ENCODE results near the gene CWC25. TPM values are rescaled to one million over a fixed set of nuclear protein-coding genes. Genes with fewer than 3 reads are reported as not detected.

CWC25 gene
- total and polyA plus RNA-seq, 9 of the 15 experiments (the other 6 are each of a cell fraction or from before 2014, with no cell fraction given) = 16.5 to 27.4 (median 23.0) TPM

DNA sequence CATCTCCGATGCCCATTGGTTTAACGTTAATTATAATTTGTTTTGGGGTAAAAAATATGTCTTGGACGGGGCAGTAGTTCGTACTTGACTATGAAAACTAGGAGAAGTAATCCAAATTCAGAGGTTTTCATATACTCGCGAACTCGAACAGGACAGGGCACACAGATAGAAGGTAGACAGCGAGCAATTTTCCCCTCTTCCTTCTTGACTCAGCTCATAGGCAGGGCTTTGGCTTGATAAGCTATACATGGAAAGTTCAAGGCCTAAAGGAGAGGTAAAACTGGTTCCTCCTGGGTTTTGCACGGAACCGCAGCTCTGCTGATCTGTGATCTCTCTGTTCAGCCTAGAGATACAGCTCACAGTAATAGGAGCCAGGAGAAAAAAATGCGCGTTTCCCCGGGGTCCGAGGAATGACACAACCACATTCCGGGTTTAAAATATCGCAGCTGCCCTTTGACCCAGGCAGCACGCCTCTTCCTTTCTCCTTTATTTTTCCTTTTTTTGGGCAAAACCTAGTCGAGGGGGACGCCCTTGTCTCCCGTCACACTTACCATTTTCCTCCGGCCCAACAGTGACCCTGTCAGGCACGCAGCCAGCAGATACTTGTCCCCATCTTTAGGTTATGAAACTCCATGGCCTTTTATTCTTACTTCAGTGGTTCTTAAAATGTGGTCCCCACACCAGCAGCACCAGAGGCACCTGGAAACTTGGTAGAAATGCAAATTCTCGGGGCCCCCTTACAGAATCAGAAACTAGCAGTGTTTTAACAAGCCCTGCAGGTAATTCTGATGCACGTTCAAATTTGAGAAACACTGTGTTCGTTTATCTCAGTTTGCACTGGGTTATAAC lies 43.1 kb upstream of the CWC25 start (continued):
- TF ChIP-seq TBL1XR1 (IDR thresholded peaks at IDR 0.05; ENCODE audit: low read length in 2 of 2) = no peak
- TF ChIP-seq, protein P1, sequence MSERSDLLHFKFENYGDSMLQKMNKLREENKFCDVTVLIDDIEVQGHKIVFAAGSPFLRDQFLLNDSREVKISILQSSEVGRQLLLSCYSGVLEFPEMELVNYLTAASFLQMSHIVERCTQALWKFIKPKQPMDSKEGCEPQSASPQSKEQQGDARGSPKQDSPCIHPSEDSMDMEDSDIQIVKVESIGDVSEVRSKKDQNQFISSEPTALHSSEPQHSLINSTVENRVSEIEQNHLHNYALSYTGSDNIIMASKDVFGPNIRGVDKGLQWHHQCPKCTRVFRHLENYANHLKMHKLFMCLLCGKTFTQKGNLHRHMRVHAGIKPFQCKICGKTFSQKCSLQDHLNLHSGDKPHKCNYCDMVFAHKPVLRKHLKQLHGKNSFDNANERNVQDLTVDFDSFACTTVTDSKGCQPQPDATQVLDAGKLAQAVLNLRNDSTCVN (CRISPR knock-in tag; IDR thresholded peaks at IDR 0.05) = no peak
- 0 out of 2 replicates have a peak, but pooled peaks have one; percentile 19 for TF ChIP-seq CEBPB (tag; IDR thresholded peaks at IDR 0.05)
- no peak for TF ChIP-seq FIP1L1 (IDR thresholded peaks at IDR 0.05; ENCODE audit: low read depth, low read length, poor library complexity, severe bottlenecking)
- TF ChIP-seq, protein P2, sequence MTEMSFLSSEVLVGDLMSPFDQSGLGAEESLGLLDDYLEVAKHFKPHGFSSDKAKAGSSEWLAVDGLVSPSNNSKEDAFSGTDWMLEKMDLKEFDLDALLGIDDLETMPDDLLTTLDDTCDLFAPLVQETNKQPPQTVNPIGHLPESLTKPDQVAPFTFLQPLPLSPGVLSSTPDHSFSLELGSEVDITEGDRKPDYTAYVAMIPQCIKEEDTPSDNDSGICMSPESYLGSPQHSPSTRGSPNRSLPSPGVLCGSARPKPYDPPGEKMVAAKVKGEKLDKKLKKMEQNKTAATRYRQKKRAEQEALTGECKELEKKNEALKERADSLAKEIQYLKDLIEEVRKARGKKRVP (CRISPR knock-in tag; IDR thresholded peaks at IDR 0.05) = no peak
- TF ChIP-seq, protein P3, sequence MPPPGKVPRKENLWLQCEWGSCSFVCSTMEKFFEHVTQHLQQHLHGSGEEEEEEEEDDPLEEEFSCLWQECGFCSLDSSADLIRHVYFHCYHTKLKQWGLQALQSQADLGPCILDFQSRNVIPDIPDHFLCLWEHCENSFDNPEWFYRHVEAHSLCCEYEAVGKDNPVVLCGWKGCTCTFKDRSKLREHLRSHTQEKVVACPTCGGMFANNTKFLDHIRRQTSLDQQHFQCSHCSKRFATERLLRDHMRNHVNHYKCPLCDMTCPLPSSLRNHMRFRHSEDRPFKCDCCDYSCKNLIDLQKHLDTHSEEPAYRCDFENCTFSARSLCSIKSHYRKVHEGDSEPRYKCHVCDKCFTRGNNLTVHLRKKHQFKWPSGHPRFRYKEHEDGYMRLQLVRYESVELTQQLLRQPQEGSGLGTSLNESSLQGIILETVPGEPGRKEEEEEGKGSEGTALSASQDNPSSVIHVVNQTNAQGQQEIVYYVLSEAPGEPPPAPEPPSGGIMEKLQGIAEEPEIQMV (tag; conservative IDR thresholded peaks at IDR 0.05; ENCODE audit: low read depth) = peak; percentile 96
- TF ChIP-seq BRD4 (IDR thresholded peaks at IDR 0.05) = no peak
- TF ChIP-seq ZC3H8 (IDR thresholded peaks at IDR 0.05) = no peak
- TF ChIP-seq ZNF766 (CRISPR knock-in tag; conservative IDR thresholded peaks at IDR 0.05) = no peak
- TF ChIP-seq, protein P4, sequence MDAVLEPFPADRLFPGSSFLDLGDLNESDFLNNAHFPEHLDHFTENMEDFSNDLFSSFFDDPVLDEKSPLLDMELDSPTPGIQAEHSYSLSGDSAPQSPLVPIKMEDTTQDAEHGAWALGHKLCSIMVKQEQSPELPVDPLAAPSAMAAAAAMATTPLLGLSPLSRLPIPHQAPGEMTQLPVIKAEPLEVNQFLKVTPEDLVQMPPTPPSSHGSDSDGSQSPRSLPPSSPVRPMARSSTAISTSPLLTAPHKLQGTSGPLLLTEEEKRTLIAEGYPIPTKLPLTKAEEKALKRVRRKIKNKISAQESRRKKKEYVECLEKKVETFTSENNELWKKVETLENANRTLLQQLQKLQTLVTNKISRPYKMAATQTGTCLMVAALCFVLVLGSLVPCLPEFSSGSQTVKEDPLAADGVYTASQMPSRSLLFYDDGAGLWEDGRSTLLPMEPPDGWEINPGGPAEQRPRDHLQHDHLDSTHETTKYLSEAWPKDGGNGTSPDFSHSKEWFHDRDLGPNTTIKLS (IDR thresholded peaks at IDR 0.05; ENCODE audit: borderline replicate concordance, low read depth) = no peak
- TF ChIP-seq SMARCA4 (IDR thresholded peaks at IDR 0.05) = peak; percentile 9; the same call in 1 of the 2 replicates
- TF ChIP-seq, protein P5, sequence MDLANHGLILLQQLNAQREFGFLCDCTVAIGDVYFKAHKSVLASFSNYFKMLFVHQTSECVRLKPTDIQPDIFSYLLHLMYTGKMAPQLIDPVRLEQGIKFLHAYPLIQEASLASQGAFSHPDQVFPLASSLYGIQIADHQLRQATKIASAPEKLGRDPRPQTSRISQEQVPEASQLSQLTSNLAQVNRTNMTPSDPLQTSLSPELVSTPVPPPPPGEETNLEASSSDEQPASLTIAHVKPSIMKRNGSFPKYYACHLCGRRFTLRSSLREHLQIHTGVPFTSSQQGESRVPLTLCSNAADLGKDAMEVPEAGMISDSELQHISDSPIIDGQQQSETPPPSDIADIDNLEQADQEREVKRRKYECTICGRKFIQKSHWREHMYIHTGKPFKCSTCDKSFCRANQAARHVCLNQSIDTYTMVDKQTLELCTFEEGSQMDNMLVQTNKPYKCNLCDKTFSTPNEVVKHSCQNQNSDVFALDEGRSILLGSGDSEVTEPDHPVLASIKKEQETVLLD (IDR thresholded peaks at IDR 0.05) = no peak
- TF ChIP-seq, protein P6, sequence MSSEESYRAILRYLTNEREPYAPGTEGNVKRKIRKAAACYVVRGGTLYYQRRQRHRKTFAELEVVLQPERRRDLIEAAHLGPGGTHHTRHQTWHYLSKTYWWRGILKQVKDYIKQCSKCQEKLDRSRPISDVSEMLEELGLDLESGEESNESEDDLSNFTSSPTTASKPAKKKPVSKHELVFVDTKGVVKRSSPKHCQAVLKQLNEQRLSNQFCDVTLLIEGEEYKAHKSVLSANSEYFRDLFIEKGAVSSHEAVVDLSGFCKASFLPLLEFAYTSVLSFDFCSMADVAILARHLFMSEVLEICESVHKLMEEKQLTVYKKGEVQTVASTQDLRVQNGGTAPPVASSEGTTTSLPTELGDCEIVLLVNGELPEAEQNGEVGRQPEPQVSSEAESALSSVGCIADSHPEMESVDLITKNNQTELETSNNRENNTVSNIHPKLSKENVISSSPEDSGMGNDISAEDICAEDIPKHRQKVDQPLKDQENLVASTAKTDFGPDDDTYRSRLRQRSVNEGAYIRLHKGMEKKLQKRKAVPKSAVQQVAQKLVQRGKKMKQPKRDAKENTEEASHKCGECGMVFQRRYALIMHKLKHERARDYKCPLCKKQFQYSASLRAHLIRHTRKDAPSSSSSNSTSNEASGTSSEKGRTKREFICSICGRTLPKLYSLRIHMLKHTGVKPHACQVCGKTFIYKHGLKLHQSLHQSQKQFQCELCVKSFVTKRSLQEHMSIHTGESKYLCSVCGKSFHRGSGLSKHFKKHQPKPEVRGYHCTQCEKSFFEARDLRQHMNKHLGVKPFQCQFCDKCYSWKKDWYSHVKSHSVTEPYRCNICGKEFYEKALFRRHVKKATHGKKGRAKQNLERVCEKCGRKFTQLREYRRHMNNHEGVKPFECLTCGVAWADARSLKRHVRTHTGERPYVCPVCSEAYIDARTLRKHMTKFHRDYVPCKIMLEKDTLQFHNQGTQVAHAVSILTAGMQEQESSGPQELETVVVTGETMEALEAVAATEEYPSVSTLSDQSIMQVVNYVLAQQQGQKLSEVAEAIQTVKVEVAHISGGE (CRISPR knock-in tag; IDR thresholded peaks at IDR 0.05) = no peak
- TF ChIP-seq, protein P7, sequence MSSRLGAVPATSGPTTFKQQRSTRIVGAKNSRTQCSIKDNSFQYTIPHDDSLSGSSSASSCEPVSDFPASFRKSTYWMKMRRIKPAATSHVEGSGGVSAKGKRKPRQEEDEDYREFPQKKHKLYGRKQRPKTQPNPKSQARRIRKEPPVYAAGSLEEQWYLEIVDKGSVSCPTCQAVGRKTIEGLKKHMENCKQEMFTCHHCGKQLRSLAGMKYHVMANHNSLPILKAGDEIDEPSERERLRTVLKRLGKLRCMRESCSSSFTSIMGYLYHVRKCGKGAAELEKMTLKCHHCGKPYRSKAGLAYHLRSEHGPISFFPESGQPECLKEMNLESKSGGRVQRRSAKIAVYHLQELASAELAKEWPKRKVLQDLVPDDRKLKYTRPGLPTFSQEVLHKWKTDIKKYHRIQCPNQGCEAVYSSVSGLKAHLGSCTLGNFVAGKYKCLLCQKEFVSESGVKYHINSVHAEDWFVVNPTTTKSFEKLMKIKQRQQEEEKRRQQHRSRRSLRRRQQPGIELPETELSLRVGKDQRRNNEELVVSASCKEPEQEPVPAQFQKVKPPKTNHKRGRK (tag; IDR thresholded peaks at IDR 0.05) = no peak

All from K562 (cell line).